Measurements from ENCODE around the gene SLC13A3. TPM values are rescaled to one million over a fixed set of nuclear protein-coding genes. Genes with fewer than 3 reads are reported as not detected.

Gene SLC13A3
- total and polyA plus RNA-seq, 12 donors: 0.13 to 1.2 (median 0.58) TPM

DNA sequence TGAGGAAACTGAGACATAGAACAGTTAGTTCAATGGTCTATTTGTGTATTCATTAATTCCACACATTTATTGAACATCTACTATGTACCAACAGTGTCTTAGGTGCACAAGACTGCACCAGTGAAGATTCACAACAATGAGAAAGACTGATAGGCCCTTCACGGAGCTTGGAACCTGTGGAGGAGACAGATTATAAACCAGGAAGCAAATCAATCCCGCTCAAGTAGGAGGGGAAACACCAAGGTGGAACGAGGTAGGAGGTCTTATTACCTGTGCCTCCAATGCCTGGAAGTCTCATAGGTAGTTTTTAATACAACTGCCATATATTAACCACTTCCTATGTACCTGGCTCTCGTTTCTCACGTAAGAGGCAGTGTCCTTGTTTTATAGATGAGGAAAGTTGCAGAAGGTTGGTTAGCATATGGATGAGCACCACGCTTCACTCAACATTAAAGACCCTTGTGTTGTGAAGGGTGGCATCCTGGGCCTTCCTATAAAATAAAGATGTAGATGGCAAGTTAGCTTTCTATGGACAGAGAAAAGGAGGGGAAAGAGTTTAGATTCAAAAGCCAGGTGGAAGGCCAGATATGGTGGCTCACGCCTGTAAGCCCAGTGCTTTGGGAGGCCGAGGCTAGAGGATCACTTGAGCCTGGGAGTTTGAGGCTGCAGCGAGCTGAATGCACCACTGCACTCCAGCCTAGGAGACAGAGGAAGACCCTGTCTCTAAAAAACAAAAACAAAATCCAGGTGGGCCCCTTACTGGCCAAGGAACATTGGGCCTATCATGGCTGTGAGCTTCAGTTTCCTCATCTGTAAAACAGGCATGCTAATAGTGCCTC, 45.1 kb downstream of the SLC13A3 start:
- Histone ChIP-seq H3K27ac (no peak overlapping the region), H3K36me3 (no peaks in the 10 kb centered on the region), H3K4me1 (peaks cover 0 to 9% (median 0%) of the 10 kb centered on the region in 9 donors), H3K9me3 (peaks cover 0 to 6% (median 0%) of the 10 kb centered on the region in 11 donors), H3K4me3 (no peak overlapping the region), H3K27me3 (peaks cover 0 to 2% (median 0%) of the 10 kb centered on the region in 7 donors)
- no peak for DNase-seq
- ATAC-seq: no peak
- TF ChIP-seq, protein P1, sequence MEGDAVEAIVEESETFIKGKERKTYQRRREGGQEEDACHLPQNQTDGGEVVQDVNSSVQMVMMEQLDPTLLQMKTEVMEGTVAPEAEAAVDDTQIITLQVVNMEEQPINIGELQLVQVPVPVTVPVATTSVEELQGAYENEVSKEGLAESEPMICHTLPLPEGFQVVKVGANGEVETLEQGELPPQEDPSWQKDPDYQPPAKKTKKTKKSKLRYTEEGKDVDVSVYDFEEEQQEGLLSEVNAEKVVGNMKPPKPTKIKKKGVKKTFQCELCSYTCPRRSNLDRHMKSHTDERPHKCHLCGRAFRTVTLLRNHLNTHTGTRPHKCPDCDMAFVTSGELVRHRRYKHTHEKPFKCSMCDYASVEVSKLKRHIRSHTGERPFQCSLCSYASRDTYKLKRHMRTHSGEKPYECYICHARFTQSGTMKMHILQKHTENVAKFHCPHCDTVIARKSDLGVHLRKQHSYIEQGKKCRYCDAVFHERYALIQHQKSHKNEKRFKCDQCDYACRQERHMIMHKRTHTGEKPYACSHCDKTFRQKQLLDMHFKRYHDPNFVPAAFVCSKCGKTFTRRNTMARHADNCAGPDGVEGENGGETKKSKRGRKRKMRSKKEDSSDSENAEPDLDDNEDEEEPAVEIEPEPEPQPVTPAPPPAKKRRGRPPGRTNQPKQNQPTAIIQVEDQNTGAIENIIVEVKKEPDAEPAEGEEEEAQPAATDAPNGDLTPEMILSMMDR (IDR thresholded peaks at IDR 0.05): no peak
- 86 to 89% methylated on average over 9 of the region's 9 CpGs for WGBS, 2 donors
- intact Hi-C loops (cut with DNase I): no loop called here

DNA sequence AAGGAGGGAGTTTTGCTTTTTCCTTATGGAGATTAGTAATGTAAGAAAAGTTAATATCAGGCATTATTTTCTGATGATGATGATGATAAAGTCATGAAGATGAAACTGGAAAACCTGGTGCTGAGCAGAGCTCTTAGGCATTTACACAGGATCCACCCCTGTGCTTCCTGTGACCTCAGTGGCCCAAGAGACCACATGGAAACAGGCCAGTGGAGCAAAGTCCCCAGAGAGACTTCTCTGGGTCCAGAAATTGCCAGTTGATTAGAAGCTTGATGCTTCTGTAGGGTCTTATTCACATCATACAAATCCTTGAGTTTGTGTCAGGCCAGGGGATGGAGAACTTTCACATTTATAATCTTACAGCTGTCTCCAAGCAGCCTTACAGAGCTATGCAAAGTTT, 46.1 kb downstream of the SLC13A3 start:
- TF ChIP-seq, protein P1 (IDR thresholded peaks at IDR 0.05): no peak
- H3K27me3 ChIP-seq: no peaks in the 10 kb centered on the region
- H3K36me3 ChIP-seq: no peaks in the 10 kb centered on the region
- H3K4me1 ChIP-seq: peaks cover 0 to 9% (median 0%) of the 10 kb centered on the region in 9 donors
- H3K27ac ChIP-seq: no peak overlapping the region
- no peaks in the 10 kb centered on the region for H3K9me3 ChIP-seq
- no peak overlapping the region for H3K4me3 ChIP-seq
- intact Hi-C loops (cut with DNase I): no loop called here
- no peak for ATAC-seq
- DNase-seq: no peak

GRCh38 chr20:46604551-46605133, 46.6 kb downstream of the SLC13A3 start:
- ATAC-seq: no peak
- Histone ChIP-seq H3K9me3 (no peaks in the 10 kb centered on the region), H3K27ac (no peak overlapping the region), H3K4me3 (no peak overlapping the region), H3K36me3 (no peaks in the 10 kb centered on the region), H3K4me1 (peaks cover 0 to 9% (median 0%) of the 10 kb centered on the region in 9 donors), H3K27me3 (no peaks in the 10 kb centered on the region)
- intact Hi-C loops (cut with DNase I): no loop called here
- 70 to 74% methylated on average over 13 of the region's 13 CpGs for WGBS, 2 donors
- DNase-seq: no peak
- TF ChIP-seq, protein P1 (IDR thresholded peaks at IDR 0.05): no peak

DNA sequence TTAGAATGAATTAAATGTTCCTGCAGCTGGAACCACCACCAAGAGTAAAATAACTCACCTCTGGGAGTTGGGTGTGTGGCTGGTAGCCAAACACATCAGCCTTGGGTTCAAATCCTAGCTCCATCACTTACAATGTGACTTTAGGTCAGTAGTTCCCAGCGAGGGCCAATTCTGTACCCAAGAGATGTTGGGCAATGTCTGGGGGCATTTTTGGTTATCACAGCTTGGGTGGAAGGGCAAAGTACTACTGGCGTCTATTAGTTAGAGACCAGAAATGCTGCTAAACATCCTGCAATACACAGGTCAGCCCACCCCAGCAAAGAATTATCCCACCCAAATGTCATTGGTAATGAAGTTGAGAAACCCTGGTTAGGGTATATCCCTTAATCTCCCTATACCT, 48.8 kb downstream of the SLC13A3 start:
- Histone ChIP-seq H3K4me1 (peaks cover 0 to 9% (median 0%) of the 10 kb centered on the region in 9 donors), H3K27ac (no peak overlapping the region), H3K9me3 (no peaks in the 10 kb centered on the region), H3K27me3 (peaks cover 0 to under 1% (median 0%) of the 10 kb centered on the region in 7 donors), H3K4me3 (no peak overlapping the region), H3K36me3 (no peaks in the 10 kb centered on the region)
- TF ChIP-seq, protein P1 (IDR thresholded peaks at IDR 0.05): no peak
- ATAC-seq (no peak), DNase-seq (no peak)
- WGBS, 2 donors: 90 to 93% methylated on average over 2 of the region's 2 CpGs
- intact Hi-C loops (cut with DNase I): no loop called here

Data from heart right ventricle (tissue), 16 donors.